ENCODE measurements around the gene ING2.

ING2 gene

GRCh38 chr4:183503497-183504063, 1.3 kb upstream of the ING2 start:
- peak overlapping the region; percentile 84 for H3K4me3 ChIP-seq (ENCODE audit: low read length)
- no peak for TF ChIP-seq CTCF (IDR thresholded peaks at IDR 0.05; ENCODE audit: insufficient read depth, low read depth, low read length, missing control alignments)
- DNase-seq (ENCODE audit: low read depth), result peak; percentile 19

GRCh38 chr4:183504064-183504929, 561 bp upstream of the ING2 start:
- TF ChIP-seq CTCF (IDR thresholded peaks at IDR 0.05; ENCODE audit: insufficient read depth, low read depth, low read length, missing control alignments), result peak; percentile 22
- peak overlapping the region; percentile 84 for H3K4me3 ChIP-seq (ENCODE audit: low read length)
- DNase-seq (ENCODE audit: low read depth), result peak; percentile 99

- peak overlapping the region; percentile 75 for H3K4me3 ChIP-seq (ENCODE audit: low read length)
- DNase-seq (ENCODE audit: low read depth), result peak; percentile 90
- no peak for TF ChIP-seq CTCF (IDR thresholded peaks at IDR 0.05; ENCODE audit: insufficient read depth, low read depth, low read length, missing control alignments)
Measured at GRCh38 chr4:183505611-183506388, 942 bp downstream of the ING2 start.

GRCh38 chr4:183506389-183506735, 1.5 kb downstream of the ING2 start:
- peak overlapping the region; percentile 75 for H3K4me3 ChIP-seq (ENCODE audit: low read length)
- DNase-seq (ENCODE audit: low read depth), result no peak
- TF ChIP-seq CTCF (IDR thresholded peaks at IDR 0.05; ENCODE audit: insufficient read depth, low read depth, low read length, missing control alignments), result no peak

- DNase-seq (ENCODE audit: low read depth), result no peak
- no peak overlapping the region for H3K4me3 ChIP-seq (ENCODE audit: low read length)
- TF ChIP-seq CTCF (IDR thresholded peaks at IDR 0.05; ENCODE audit: insufficient read depth, low read depth, low read length, missing control alignments), result no peak
Measured at GRCh38 chr4:183507925-183508696, 3.3 kb downstream of the ING2 start.

GRCh38 chr4:183508697-183509335, 4.0 kb downstream of the ING2 start:
- H3K4me3 ChIP-seq (ENCODE audit: low read length), result no peak overlapping the region
- TF ChIP-seq CTCF (IDR thresholded peaks at IDR 0.05; ENCODE audit: insufficient read depth, low read depth, low read length, missing control alignments), result no peak
- no peak for DNase-seq (ENCODE audit: low read depth)
